Middle frontal gyrus (tissue), 1 donor: ENCODE measurements around the gene IDI2.
A peak's percentile ranks its signal among the peaks of the same experiment; 100 is the strongest.
"Not testable (repeated sequence)": the region's sequence is repeated elsewhere in the genome, so short reads cannot be mapped to it uniquely, and the experiment has no call there.

Experiments
- DNase-seq: peaks from one replicate; pipeline ENCODE4 v3.0.0-alpha.2; 2015; ENCODE audit warnings: low spot score; ENCODE audit errors: extremely low spot score

The IDI2 gene

GRCh38 chr10:1047937-1048336 is 22.3 kb upstream of the IDI2 start:
- DNase-seq = no peak

GRCh38 chr10:1045415-1045814 is 19.8 kb upstream of the IDI2 start:
- no peak for DNase-seq

GRCh38 chr10:1044964-1045363 is 19.3 kb upstream of the IDI2 start:
- no peak for DNase-seq

GRCh38 chr10:1044146-1044545 is 18.5 kb upstream of the IDI2 start:
- DNase-seq = no peak

- no peak for DNase-seq
Measured at GRCh38 chr10:1043532-1043995, 17.9 kb upstream of the IDI2 start.

GRCh38 chr10:1041514-1041913 is 15.9 kb upstream of the IDI2 start:
- DNase-seq = no peak

GRCh38 chr10:1040133-1040532 is 14.5 kb upstream of the IDI2 start:
- no peak for DNase-seq

GRCh38 chr10:1038769-1039168 is 13.1 kb upstream of the IDI2 start:
- not testable (repeated sequence) for DNase-seq

- DNase-seq = no peak
Measured at GRCh38 chr10:1037098-1037497, 11.4 kb upstream of the IDI2 start.

GRCh38 chr10:1036341-1036791 is 10.7 kb upstream of the IDI2 start:
- DNase-seq = no peak

GRCh38 chr10:1035201-1035600 is 9.5 kb upstream of the IDI2 start:
- DNase-seq = no peak

GRCh38 chr10:1034758-1035157 is 9.1 kb upstream of the IDI2 start:
- DNase-seq = peak; percentile 22

GRCh38 chr10:1033601-1034000 is 7.9 kb upstream of the IDI2 start:
- no peak for DNase-seq

GRCh38 chr10:1029838-1030237 is 4.2 kb upstream of the IDI2 start:
- no peak for DNase-seq

- DNase-seq = no peak
Measured at GRCh38 chr10:1026578-1026977, 919 bp upstream of the IDI2 start.

- no peak for DNase-seq
Measured at GRCh38 chr10:1024103-1024502, 1.6 kb downstream of the IDI2 start.

- peak; percentile 24 for DNase-seq
Measured at GRCh38 chr10:1022413-1022812, 3.2 kb downstream of the IDI2 start.

- DNase-seq = no peak
Measured at GRCh38 chr10:1020958-1021357, 4.7 kb downstream of the IDI2 start.

GRCh38 chr10:1020460-1020859 is 5.2 kb downstream of the IDI2 start:
- DNase-seq = no peak

GRCh38 chr10:1019362-1019761 is 6.3 kb downstream of the IDI2 start:
- no peak for DNase-seq

- DNase-seq = no peak
Measured at GRCh38 chr10:1015688-1016087, 10.0 kb downstream of the IDI2 start.

GRCh38 chr10:1011696-1012095 is 14.0 kb downstream of the IDI2 start:
- no peak for DNase-seq

GRCh38 chr10:1010703-1011102 is 15.0 kb downstream of the IDI2 start:
- DNase-seq = no peak

GRCh38 chr10:1009947-1010346 is 15.7 kb downstream of the IDI2 start:
- DNase-seq = not testable (repeated sequence)
